ENCODE measurements around the gene DCANP1. TPM values are rescaled to one million over a fixed set of nuclear protein-coding genes. Genes with fewer than 3 reads are reported as not detected.

Gene DCANP1
- total RNA-seq, 1 donor from 2014 or later: not detected

DNA sequence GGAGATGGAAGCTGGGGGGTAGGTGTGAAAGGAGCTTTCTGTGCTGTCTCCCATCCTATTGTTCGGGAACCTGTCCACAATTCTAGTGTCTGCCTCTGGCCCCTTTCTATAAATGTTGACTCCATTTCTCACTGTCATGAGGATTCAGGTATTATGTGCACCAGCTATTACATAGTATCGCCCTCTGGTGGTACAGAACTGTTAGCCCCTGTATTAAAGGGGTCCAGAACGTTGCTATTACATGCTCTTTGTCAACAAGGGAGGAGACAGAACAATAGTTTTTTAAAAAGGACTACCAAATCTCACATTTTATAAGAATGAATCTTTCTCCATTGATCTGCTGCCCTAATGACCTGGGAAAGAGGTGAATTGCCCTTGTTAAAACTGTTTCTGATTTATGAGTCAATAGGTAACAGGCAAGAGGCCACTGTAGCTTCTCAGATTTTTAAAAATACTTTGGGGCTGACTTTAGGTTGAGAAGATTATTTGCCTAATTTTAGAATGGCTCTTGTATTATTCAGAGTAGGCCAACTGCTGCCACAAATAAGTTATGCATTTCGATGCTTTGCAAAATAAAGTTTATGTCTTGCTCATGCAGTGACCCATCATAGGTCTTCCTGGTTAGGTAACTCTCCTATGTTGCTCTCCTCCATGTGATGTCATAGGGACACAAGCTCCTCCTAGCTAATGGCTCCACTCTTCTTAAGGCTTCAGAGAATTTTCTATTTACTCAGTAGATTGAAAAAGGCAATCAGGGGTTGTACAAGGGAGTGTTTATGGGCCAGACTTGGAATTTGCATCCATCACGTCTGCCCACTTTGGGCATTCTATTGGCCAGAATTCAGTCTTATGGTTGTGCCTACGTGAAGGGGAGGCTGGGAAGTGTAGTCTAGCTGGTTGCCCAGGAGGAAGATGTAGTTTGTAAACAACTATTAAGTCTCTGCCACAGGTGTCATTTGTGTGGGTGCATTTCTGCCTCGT is 20.8 kb downstream of the DCANP1 start:
- peaks cover 6% of the 10 kb centered on the region for H3K27me3 Mint-ChIP-seq
- H3K36me3 Mint-ChIP-seq: no peaks in the 10 kb centered on the region
- H3K9me3 Mint-ChIP-seq: peaks cover 8% of the 10 kb centered on the region
- H3K4me3 Mint-ChIP-seq: no peak overlapping the region
- TF ChIP-seq, protein P1, sequence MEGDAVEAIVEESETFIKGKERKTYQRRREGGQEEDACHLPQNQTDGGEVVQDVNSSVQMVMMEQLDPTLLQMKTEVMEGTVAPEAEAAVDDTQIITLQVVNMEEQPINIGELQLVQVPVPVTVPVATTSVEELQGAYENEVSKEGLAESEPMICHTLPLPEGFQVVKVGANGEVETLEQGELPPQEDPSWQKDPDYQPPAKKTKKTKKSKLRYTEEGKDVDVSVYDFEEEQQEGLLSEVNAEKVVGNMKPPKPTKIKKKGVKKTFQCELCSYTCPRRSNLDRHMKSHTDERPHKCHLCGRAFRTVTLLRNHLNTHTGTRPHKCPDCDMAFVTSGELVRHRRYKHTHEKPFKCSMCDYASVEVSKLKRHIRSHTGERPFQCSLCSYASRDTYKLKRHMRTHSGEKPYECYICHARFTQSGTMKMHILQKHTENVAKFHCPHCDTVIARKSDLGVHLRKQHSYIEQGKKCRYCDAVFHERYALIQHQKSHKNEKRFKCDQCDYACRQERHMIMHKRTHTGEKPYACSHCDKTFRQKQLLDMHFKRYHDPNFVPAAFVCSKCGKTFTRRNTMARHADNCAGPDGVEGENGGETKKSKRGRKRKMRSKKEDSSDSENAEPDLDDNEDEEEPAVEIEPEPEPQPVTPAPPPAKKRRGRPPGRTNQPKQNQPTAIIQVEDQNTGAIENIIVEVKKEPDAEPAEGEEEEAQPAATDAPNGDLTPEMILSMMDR (conservative IDR thresholded peaks at IDR 0.05): peak; percentile 78
- H3K4me1 Mint-ChIP-seq (ENCODE audit: unreplicated experiment): peaks cover 16% of the 10 kb centered on the region
- DNase-seq (ENCODE audit: extremely low spot score, unreplicated experiment): no peak
- H3K27ac Mint-ChIP-seq: no peak overlapping the region

DNA sequence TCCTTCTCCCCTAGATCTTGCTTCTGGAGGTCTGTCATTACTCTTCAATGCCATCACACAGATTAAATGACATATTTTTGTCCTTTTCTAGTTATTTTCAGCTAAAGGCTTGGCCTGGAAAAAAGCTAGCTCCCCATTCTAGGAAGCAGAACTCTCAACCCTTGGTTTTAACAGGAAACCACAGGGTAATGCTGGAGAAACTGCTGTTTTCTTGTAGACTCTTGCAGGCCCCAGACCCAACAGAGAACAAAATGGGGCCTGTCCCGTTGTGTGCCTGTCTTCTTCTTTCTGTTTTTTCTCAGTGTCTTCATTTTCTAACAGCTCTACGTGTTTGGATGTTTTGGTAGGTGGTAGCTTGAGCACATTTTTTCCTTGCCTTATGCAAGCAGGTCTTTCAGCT is 21.5 kb downstream of the DCANP1 start:
- Mint-ChIP-seq H3K27me3 (peaks cover 13% of the 10 kb centered on the region), H3K4me1 (ENCODE audit: unreplicated experiment) (peaks cover 16% of the 10 kb centered on the region), H3K36me3 (no peaks in the 10 kb centered on the region), H3K9me3 (peaks cover 8% of the 10 kb centered on the region), H3K4me3 (no peak overlapping the region), H3K27ac (no peak overlapping the region)
- TF ChIP-seq, protein P1 (conservative IDR thresholded peaks at IDR 0.05): no peak
- DNase-seq (ENCODE audit: extremely low spot score, unreplicated experiment): no peak

DNA sequence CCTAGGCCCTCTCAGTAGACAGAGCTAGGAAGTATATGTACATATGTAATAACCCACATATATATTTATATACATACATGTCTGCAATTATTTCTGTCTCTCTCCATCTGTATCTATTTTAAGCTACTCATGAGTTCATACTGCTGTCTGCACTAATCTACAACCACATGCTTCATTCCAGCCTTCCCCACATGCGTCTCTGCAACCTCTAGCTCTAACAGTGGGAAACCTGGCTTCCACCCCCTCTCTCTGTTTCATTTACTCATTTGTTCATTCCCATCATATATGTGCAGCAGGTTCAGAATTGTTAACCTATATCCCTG is 23.3 kb downstream of the DCANP1 start:
- Mint-ChIP-seq H3K4me1 (ENCODE audit: unreplicated experiment) (no peaks in the 10 kb centered on the region), H3K9me3 (peaks cover 5% of the 10 kb centered on the region), H3K27me3 (peaks cover 25% of the 10 kb centered on the region), H3K36me3 (no peaks in the 10 kb centered on the region), H3K4me3 (no peak overlapping the region), H3K27ac (no peak overlapping the region)
- DNase-seq (ENCODE audit: extremely low spot score, unreplicated experiment): no peak
- TF ChIP-seq, protein P1 (conservative IDR thresholded peaks at IDR 0.05): no peak

DNA sequence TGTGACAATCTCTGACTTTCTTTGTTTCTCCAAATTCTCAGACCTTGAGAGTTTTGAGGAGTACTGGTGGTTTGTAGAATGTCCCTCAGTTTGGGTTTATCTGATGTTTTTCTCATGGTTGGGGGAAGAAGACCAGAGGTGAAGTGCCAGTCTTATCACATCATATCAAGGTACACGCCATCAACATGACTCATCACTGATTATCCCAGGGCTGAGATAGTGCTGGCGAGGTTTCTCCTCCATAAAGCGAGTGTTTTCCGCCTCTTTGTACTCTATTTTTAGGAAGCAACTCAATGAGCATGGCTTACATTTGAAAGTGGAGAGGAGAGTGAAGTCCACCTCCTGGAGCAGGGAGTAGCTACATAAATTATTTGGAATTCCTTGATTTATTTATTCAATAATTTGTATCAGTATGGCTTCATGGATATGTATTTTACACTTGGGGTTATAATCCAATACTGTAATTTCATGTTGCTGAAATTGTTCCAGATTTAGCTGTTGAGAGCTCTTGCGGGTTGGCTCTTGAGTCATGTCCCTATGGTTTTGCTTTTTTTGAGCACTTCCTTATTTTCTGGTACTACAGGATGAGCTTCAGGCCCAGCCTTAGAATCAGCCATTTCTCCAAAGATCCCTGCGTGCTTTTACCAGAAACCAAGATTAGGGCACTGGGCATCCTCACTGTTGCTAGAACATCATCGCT is 23.9 kb downstream of the DCANP1 start:
- no peak overlapping the region for H3K4me3 Mint-ChIP-seq
- no peaks in the 10 kb centered on the region for H3K4me1 Mint-ChIP-seq (ENCODE audit: unreplicated experiment)
- peaks cover 29% of the 10 kb centered on the region for H3K27me3 Mint-ChIP-seq
- no peak for DNase-seq (ENCODE audit: extremely low spot score, unreplicated experiment)
- H3K27ac Mint-ChIP-seq: no peak overlapping the region
- no peaks in the 10 kb centered on the region for H3K36me3 Mint-ChIP-seq
- H3K9me3 Mint-ChIP-seq: no peaks in the 10 kb centered on the region
- TF ChIP-seq, protein P1 (conservative IDR thresholded peaks at IDR 0.05): no peak

DNA sequence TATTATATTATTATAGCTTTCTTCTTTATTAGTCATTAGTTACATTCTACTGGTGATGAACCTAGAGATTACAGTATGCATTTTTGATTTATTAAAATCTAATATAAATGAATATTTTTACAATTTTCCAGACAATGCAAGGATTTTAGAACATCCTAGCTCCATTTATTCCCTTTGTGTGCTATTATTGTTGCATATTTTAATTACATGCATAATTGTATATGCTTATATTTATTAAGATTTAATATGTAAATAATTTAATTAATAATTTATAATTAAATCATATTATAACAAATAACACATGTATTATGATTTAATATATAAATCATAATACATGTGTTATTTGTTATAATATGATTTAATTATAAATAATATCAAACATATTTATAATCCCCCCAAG is 24.7 kb downstream of the DCANP1 start:
- H3K27me3 Mint-ChIP-seq: peaks cover 35% of the 10 kb centered on the region

More for the DNA sequence above, 24.7 kb downstream of the DCANP1 start:
- Mint-ChIP-seq H3K27ac (no peak overlapping the region), H3K9me3 (no peaks in the 10 kb centered on the region), H3K4me3 (no peak overlapping the region), H3K4me1 (ENCODE audit: unreplicated experiment) (no peaks in the 10 kb centered on the region), H3K36me3 (no peaks in the 10 kb centered on the region)
- TF ChIP-seq, protein P1 (conservative IDR thresholded peaks at IDR 0.05): no peak
- DNase-seq (ENCODE audit: extremely low spot score, unreplicated experiment): no peak
